Activated T-helper 1 cell treated with Interleukin-2 at 50 U/mL for 16 hours (primary cell): Measurements from ENCODE around the gene MGAT5.
A peak's percentile ranks its signal among the peaks of the same experiment; 100 is the strongest.

Source experiments
- DNase-seq: peaks from one replicate; pipeline ENCODE4 v3.0.0-alpha.2; 2020; ENCODE audit warnings: low read depth

The MGAT5 gene

GRCh38 chr2:134304394-134305108, 50.7 kb downstream of the MGAT5 start:
- no peak for DNase-seq

GRCh38 chr2:134305109-134305491, 51.2 kb downstream of the MGAT5 start:
- no peak for DNase-seq

- DNase-seq = no peak
Measured at GRCh38 chr2:134306521-134306920, 52.6 kb downstream of the MGAT5 start.

- DNase-seq = no peak
Measured at GRCh38 chr2:134307334-134307733, 53.5 kb downstream of the MGAT5 start.

GRCh38 chr2:134308474-134309385, 54.9 kb downstream of the MGAT5 start:
- no peak for DNase-seq

GRCh38 chr2:134310107-134311079, 56.5 kb downstream of the MGAT5 start:
- DNase-seq = no peak

GRCh38 chr2:134312482-134312881, 58.6 kb downstream of the MGAT5 start:
- no peak for DNase-seq

GRCh38 chr2:134314202-134314601, 60.3 kb downstream of the MGAT5 start:
- DNase-seq = no peak

GRCh38 chr2:134314681-134315368, 61.0 kb downstream of the MGAT5 start:
- DNase-seq = no peak

GRCh38 chr2:134315471-134315870, 61.6 kb downstream of the MGAT5 start:
- DNase-seq = no peak

- DNase-seq = no peak
Measured at GRCh38 chr2:134319596-134320254, 65.9 kb downstream of the MGAT5 start.

GRCh38 chr2:134320930-134321329, 67.1 kb downstream of the MGAT5 start:
- peak; percentile 13 for DNase-seq

GRCh38 chr2:134323777-134324176, 69.9 kb downstream of the MGAT5 start:
- DNase-seq = no peak

- no peak for DNase-seq
Measured at GRCh38 chr2:134324430-134324829, 70.6 kb downstream of the MGAT5 start.

- DNase-seq = no peak
Measured at GRCh38 chr2:134324947-134325346, 71.1 kb downstream of the MGAT5 start.

GRCh38 chr2:134325696-134326095, 71.8 kb downstream of the MGAT5 start:
- no peak for DNase-seq

- DNase-seq = no peak
Measured at GRCh38 chr2:134327367-134327766, 73.5 kb downstream of the MGAT5 start.

- DNase-seq = no peak
Measured at GRCh38 chr2:134331081-134331480, 77.2 kb downstream of the MGAT5 start.

GRCh38 chr2:134333646-134334189, 79.8 kb downstream of the MGAT5 start:
- DNase-seq = no peak

- DNase-seq = no peak
Measured at GRCh38 chr2:134334542-134335353, 80.9 kb downstream of the MGAT5 start.
